Spleen (tissue), 7 donors: ENCODE results near the gene STKLD1.

ENCODE experiments used
- CTCF ChIP-seq, 11 experiments: fragments of 200-600 bp in 7 of 11; fragments of 450-650 bp in 4 of 11; sonication (generic) in 4 of 11; IDR thresholded peaks in 8 of 11; conservative IDR thresholded peaks in 3 of 11; 1 replicate in 7 of 11; 2 replicates in 4 of 11; pipeline versions ENCODE4 v1.4.0 to v1.8.0; 2016 to 2021; ENCODE audit warnings: antibody characterized with exemption in 11 of 11, inconsistent platforms in 4 of 11, mild to moderate bottlenecking in 1 of 11
- POLR2A ChIP-seq, 3 donors: fragments of 450-650 bp; IDR thresholded peaks; one replicate each; pipeline ENCODE4 v1.5.1; 2017; ENCODE audit warnings: antibody characterized with exemption in 3 of 3, mild to moderate bottlenecking in 1 of 3
- POLR2AphosphoS5 ChIP-seq, 3 donors: sonication (generic); formaldehyde crosslinking; IDR thresholded peaks; one replicate each; pipeline ENCODE4 v1.5.1; 2017; ENCODE audit warnings: antibody characterized with exemption in 3 of 3
- donor health status: DM: no; HTN: no; CAD: no; lungs with moderate emphysema.
- donor health status: DM: no; HTN: no; CAD: no.
- donor health status: DM: no; HTN: no; CAD: no.

DNA sequence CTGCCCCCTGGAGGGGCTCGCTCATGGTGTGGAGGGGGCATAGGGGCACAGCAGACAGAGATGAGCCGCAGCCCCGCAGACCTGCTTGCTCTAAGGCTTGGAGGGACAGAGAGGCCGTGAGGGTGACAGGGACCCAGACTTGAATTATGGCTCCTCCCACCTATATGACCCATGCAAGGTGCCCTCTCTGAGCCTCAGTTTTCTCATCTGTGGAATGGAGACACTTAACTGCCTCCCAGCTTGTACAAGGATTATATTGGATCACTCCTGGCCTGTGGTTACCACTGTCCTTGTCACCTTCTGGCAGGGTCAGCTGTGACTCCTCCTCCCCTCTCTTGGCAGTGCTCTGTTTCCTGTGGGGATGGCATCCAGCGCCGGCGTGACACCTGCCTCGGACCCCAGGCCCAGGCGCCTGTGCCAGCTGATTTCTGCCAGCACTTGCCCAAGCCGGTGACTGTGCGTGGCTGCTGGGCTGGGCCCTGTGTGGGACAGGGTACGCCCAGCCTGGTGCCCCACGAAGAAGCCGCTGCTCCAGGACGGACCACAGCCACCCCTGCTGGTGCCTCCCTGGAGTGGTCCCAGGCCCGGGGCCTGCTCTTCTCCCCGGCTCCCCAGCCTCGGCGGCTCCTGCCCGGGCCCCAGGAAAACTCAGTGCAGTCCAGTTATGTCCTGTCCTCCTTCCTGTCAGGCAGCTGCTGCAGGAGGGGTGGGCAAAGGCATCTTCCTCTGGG lies 78.9 kb downstream of the STKLD1 start:
- TF ChIP-seq POLR2A (IDR thresholded peaks at IDR 0.05), result no peak
- TF ChIP-seq CTCF (IDR thresholded peaks at IDR 0.05 in 8 of 11, conservative IDR thresholded peaks at IDR 0.05 in 3 of 11), result no peak
- TF ChIP-seq POLR2AphosphoS5 (IDR thresholded peaks at IDR 0.05), result no peak
